OCI-LY1 (cell line): ENCODE measurements around the gene ROR1.

Source experiments
- H2AFZ ChIP-seq: fragments of 200-600 bp; sonication (generic), shearing (Covaris generic); 2 replicates; pipeline ENCODE4 v1.6.0; 2014; ENCODE audit warnings: antibody characterized with exemption, mild to moderate bottlenecking, low read length
- H3F3A ChIP-seq: fragments of 200-600 bp; sonication (generic), shearing (Covaris generic); 2 replicates; pipeline ENCODE4 v1.6.0; 2014; ENCODE audit warnings: mild to moderate bottlenecking, antibody characterized with exemption, low read length, moderate library complexity; ENCODE audit not compliant: insufficient read depth
- H3K27ac ChIP-seq: fragments of 200-600 bp; sonication (generic); 2 replicates; pipeline ENCODE4 v1.5.1; 2014; ENCODE audit warnings: low read length, mixed run types, mild to moderate bottlenecking, low read depth; ENCODE audit not compliant: poor library complexity, severe bottlenecking
- H3K27me3 ChIP-seq: fragments of 200-600 bp; sonication (generic); 2 replicates; pipeline ENCODE4 v1.6.0; 2014; ENCODE audit warnings: antibody characterized with exemption, mild to moderate bottlenecking, low read length, moderate library complexity; ENCODE audit not compliant: insufficient read depth
- H3K36me3 ChIP-seq: fragments of 200-600 bp; sonication (generic); 2 replicates; pipeline ENCODE4 v1.6.1; 2014; ENCODE audit warnings: mild to moderate bottlenecking, antibody characterized with exemption, low read length, moderate library complexity, mixed read lengths; ENCODE audit not compliant: insufficient read depth
- H3K4me1 ChIP-seq: fragments of 200-600 bp; sonication (generic); 2 replicates; pipeline ENCODE4 v1.5.1; 2014; ENCODE audit warnings: mild to moderate bottlenecking, low read length, moderate library complexity; ENCODE audit not compliant: insufficient read depth, severe bottlenecking
- H3K4me2 ChIP-seq: fragments of 200-600 bp; sonication (generic), shearing (Covaris generic); 2 replicates; pipeline ENCODE4 v1.6.1; 2014; ENCODE audit warnings: low read length
- H3K4me3 ChIP-seq: fragments of 200-600 bp; sonication (generic); 2 replicates; pipeline ENCODE4 v1.5.1; 2014; ENCODE audit warnings: low read length, low read depth, mild to moderate bottlenecking, mixed read lengths; ENCODE audit not compliant: poor library complexity, severe bottlenecking
- H3K79me2 ChIP-seq: fragments of 200-600 bp; shearing (Covaris generic); 2 replicates; pipeline ENCODE4 v1.6.1; 2016; ENCODE audit warnings: mixed run types, low read length, mixed read lengths; ENCODE audit not compliant: insufficient read depth
- H3K9ac ChIP-seq: fragments of 200-600 bp; sonication (generic), shearing (Covaris generic); 2 replicates; pipeline ENCODE4 v1.6.1; 2014; ENCODE audit warnings: mild to moderate bottlenecking, low read length, mixed read lengths
- H3K9me2 ChIP-seq: fragments of 200-600 bp; sonication (generic), shearing (Covaris generic); 2 replicates; pipeline ENCODE4 v1.6.1; 2014; ENCODE audit warnings: low read depth, mild to moderate bottlenecking, low read length, mixed read lengths
- H3K9me3 ChIP-seq: fragments of 200-600 bp; shearing (Covaris generic); 2 replicates; pipeline ENCODE4 v1.6.1; 2014; ENCODE audit warnings: low read length, mixed read lengths
- H4K20me1 ChIP-seq: fragments of 200-600 bp; sonication (generic), shearing (Covaris generic); 2 replicates; pipeline ENCODE4 v1.6.0; 2016; ENCODE audit warnings: mild to moderate bottlenecking, low read length; ENCODE audit not compliant: insufficient read depth
- EZH2 ChIP-seq: fragments of 200-600 bp; sonication (generic), shearing (Covaris generic); IDR thresholded peaks from 2 replicates; pipeline ENCODE4 v1.8.0; 2017; ENCODE audit warnings: borderline replicate concordance, mixed run types, mild to moderate bottlenecking, antibody characterized with exemption, low read length, moderate library complexity, mixed read lengths
- TF ChIP-seq, protein P1 (sequence below): fragments of 200-600 bp; sonication (generic), shearing (Covaris generic); IDR thresholded peaks from 2 replicates; pipeline ENCODE4 v1.5.1; 2017; ENCODE audit warnings: mild to moderate bottlenecking, antibody characterized with exemption, low read length, moderate library complexity, mixed read lengths

Gene ROR1

DNA sequence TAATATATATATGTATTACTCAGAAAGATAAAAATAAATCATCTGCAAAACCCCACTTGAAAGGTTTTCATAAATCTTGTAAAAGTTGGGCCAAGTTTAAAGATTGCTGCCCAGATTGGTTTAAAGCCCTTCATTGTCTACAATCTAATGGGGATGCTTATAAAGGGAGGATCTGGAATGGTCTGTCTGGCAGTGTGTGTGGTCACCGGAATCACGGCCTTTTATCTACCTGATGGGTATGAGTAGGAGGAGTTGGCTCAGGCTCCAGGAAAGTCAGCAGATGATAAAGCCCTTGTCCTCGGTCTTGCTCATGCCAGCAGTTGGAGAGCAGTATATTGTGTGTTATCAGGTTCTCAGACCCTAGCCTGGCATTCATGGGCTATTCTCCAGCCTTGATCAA, 197.7 kb downstream of the ROR1 start:
- Histone ChIP-seq H4K20me1 (no peaks in the 10 kb centered on the region), H3K27ac (no peak overlapping the region), H3K9me2 (no peaks in the 10 kb centered on the region), H3K4me2 (no peak overlapping the region), H2AFZ (no peak overlapping the region), H3K27me3 (0 out of 2 replicates have a peak, but pooled peaks cover 3% of the 10 kb centered on the region), H3K9ac (no peak overlapping the region), H3K4me1 (no peaks in the 10 kb centered on the region), H3K4me3 (no peak overlapping the region), H3K9me3 (no peaks in the 10 kb centered on the region), H3K79me2 (no peaks in the 10 kb centered on the region), H3F3A (no peaks in the 10 kb centered on the region), H3K36me3 (no peaks in the 10 kb centered on the region)
- TF ChIP-seq, protein P1, sequence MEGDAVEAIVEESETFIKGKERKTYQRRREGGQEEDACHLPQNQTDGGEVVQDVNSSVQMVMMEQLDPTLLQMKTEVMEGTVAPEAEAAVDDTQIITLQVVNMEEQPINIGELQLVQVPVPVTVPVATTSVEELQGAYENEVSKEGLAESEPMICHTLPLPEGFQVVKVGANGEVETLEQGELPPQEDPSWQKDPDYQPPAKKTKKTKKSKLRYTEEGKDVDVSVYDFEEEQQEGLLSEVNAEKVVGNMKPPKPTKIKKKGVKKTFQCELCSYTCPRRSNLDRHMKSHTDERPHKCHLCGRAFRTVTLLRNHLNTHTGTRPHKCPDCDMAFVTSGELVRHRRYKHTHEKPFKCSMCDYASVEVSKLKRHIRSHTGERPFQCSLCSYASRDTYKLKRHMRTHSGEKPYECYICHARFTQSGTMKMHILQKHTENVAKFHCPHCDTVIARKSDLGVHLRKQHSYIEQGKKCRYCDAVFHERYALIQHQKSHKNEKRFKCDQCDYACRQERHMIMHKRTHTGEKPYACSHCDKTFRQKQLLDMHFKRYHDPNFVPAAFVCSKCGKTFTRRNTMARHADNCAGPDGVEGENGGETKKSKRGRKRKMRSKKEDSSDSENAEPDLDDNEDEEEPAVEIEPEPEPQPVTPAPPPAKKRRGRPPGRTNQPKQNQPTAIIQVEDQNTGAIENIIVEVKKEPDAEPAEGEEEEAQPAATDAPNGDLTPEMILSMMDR: no peak
- TF ChIP-seq EZH2: no peak

DNA sequence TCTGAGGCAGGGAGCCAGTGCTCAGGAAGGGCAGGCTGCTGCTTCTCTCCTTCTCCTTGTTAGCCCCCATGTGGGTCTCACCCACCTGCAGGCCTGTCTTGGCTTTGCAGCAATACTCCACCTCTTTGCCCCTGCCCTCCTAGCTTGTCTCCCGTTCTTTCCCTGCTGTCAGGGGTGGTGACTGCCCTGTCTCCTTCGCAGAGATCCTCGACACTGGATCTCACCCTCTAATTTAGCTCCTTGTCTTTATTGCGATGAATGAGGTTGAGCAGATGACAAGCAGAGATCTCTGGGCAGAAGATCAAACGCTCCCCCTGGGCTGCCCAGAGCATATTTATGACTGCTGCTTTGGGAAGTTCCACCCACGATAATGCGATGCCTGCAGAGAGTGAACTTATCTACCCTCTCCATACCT, 199.2 kb downstream of the ROR1 start:
- no peak for TF ChIP-seq EZH2
- TF ChIP-seq, protein P1: no peak
- Histone ChIP-seq H4K20me1 (no peaks in the 10 kb centered on the region), H3F3A (no peaks in the 10 kb centered on the region), H3K4me1 (no peaks in the 10 kb centered on the region), H3K79me2 (no peaks in the 10 kb centered on the region), H3K4me2 (no peak overlapping the region), H3K27ac (no peak overlapping the region), H3K4me3 (no peak overlapping the region), H2AFZ (no peak overlapping the region), H3K9me3 (no peaks in the 10 kb centered on the region), H3K9ac (no peak overlapping the region), H3K9me2 (no peaks in the 10 kb centered on the region), H3K27me3 (0 out of 2 replicates have a peak, but pooled peaks cover 4% of the 10 kb centered on the region), H3K36me3 (no peaks in the 10 kb centered on the region)

DNA sequence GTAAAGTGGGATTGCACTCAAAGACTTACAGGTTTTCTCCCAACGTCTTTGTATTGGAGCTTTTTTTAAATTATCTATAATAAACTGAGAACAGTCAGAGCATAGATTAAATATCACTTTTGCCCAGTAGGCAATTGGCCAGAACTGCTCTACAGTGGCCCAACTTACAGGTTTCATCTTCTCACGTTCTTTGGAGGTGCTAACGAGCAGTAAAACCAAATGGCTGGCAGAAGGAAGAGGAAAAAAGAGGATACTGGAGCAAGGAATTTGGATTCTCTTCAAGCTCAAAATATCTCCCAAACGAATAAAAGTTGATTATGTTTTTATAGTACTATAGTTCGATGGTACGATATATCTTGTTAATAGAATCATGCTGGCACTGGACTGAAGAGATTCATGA, 201.1 kb downstream of the ROR1 start:
- H3K4me1 ChIP-seq: no peaks in the 10 kb centered on the region
- H3K27me3 ChIP-seq: 0 out of 2 replicates have a peak, but pooled peaks cover 4% of the 10 kb centered on the region
- H3K4me2 ChIP-seq: no peak overlapping the region
- no peak for TF ChIP-seq EZH2
- TF ChIP-seq, protein P1: no peak
- H3K27ac ChIP-seq: no peak overlapping the region
- H3K4me3 ChIP-seq: no peak overlapping the region
- H3K9me2 ChIP-seq: no peaks in the 10 kb centered on the region
- no peaks in the 10 kb centered on the region for H4K20me1 ChIP-seq
- no peak overlapping the region for H2AFZ ChIP-seq
- H3K9me3 ChIP-seq: no peaks in the 10 kb centered on the region
- no peaks in the 10 kb centered on the region for H3K36me3 ChIP-seq
- no peak overlapping the region for H3K9ac ChIP-seq
- H3F3A ChIP-seq: no peaks in the 10 kb centered on the region
- H3K79me2 ChIP-seq: no peaks in the 10 kb centered on the region
